DMS 273 (cell line): Measurements from ENCODE around the gene KRT77.
"Not testable (repeated sequence)": the region's sequence is repeated elsewhere in the genome, so short reads cannot be mapped to it uniquely, and the experiment has no call there.

ENCODE experiments used
- DNase-seq: peaks from one replicate; lab custom pipeline; 2025; ENCODE audit not compliant: unreplicated experiment; lab: John Stamatoyannopoulos, UW

Gene KRT77

DNA sequence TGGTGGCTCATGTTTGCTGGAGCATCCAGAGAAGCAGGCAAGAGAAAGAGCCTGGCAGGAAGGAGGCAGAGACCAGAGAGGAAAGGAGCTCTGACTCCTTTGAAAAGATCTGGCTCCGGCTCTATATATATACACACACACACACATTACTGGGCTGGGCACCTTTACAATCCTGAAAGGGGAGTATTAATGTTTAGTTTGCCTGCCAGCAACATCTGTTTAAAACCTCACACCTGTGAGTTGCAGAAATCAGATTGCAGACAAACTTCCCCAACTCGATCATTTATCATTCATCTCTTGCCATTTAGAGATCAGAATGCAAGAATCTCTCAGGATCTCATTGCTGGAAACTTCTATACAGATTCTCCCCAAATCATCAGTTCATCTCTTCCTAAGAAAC, at the start of gene KRT77:
Gene KRT77 (minus strand): TSS at position 101 of the 400 bp plus-strand sequence. CDS start 90 bp downstream, at position 11.
- no peak for DNase-seq

DNA sequence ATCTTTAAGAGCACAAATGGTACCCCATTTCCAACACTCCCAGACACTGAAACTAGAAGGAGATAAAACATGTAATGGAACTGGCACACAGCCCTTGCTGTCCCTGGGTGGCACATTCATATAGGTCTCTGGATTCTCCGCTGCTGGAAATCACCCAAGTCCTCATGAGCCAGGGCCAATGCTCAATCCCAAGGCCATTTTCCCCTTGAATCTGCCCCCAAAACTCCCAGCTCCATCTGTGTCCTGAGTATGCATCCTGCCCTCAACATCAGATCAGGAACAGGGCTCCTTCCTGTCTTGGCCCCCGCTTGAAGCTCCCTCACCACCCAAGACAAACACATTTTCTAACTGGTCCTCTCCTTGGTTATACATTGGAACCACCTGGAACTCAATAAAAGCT, 49.2 kb upstream of the KRT77 start:
- no peak for DNase-seq

DNA sequence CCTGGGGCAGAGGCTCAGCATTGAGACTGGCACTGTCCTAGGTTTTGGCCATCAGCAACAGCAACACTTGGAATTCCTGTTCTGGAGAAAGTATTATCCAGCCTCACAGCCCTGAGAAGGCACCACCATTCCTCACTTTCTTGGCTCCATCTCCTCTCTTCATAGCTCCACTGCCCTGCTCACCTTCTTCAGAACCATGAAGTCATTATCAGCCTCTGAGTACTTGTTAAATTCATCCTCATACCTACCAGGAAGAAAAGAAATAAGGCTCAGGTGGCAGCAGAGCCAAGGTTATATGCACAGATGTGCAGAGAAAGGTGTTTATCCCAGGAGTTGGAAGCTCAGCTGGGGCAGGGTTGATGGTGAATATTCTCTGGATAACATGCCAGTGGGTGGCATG, 48.5 kb upstream of the KRT77 start:
- no peak for DNase-seq

DNA sequence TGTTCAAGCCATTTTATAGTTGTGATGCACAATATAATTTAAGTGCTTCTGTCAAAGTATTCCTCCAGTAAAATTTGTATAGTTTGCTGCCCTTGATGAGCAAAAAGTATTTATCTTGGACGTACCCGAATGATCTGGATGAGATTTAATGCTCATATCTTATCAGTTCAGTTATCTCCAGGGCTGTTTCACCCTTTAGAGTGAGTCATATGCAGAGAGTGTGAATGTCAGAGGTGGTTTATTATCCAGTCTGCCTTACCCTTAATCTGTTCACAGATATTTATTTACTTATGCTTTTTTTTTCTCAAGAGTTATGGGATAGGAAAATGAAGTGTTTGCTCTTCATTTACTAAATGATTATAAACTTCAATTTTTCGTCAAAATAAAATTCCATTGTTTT, 47.2 kb upstream of the KRT77 start:
- not testable (repeated sequence) for DNase-seq

DNA sequence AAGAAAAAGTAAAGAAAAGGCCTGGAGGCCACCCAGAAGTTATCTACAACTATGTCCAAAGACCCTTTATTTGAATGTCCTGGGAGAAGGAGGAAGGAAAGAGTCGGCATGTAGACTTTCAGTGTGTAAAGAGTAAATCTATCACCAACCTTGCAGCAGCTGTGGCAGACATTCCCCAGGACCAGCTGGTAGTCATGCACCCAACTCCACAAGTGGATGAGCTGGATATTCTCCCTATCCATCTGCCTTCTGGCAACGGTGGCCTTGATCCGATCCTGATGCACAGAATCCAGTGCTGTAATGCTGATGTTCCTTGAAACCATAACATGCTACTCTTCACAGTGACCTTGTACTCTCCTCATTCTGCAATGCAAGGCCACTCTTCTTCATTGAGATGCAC, 46.5 kb upstream of the KRT77 start:
- no peak for DNase-seq

DNA sequence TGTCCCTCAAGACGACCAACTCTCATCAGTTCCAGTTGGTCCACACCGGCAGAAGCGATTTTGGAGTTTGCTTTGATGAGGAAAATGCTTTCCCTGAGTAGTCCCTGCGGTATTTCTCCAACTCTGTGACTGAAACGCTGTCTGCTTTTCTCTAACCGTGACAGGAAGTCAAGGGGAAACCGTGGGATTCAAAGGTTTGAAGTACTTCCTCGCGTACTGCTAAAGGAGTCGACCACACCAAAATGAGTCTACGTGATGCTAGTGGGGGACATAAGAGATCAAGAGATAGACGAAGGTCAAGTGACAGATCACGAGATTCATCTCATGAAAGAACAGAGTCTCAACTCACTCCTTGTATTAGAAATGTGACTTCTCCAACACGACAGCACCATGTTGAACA, 45.3 kb upstream of the KRT77 start:
- no peak for DNase-seq

DNA sequence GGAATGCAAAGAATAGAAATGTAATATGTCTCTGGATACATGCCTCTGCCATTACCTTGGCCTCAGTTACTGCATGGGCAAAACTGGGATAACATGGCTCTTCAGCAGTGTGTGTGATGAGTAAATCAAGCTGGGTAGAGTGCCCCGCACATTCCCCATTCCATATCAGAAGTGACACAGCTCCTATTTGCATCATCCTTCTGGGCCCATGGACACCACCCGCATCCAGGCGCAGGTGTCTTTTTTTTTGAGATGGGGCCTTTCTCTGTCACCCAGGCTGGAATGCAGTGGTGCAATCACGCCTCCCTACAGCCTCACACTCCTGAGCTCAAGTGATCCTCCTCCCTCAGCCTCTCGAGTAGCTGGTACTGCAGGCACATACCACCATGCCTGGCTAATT, 42.2 kb upstream of the KRT77 start:
- DNase-seq: no peak

DNA sequence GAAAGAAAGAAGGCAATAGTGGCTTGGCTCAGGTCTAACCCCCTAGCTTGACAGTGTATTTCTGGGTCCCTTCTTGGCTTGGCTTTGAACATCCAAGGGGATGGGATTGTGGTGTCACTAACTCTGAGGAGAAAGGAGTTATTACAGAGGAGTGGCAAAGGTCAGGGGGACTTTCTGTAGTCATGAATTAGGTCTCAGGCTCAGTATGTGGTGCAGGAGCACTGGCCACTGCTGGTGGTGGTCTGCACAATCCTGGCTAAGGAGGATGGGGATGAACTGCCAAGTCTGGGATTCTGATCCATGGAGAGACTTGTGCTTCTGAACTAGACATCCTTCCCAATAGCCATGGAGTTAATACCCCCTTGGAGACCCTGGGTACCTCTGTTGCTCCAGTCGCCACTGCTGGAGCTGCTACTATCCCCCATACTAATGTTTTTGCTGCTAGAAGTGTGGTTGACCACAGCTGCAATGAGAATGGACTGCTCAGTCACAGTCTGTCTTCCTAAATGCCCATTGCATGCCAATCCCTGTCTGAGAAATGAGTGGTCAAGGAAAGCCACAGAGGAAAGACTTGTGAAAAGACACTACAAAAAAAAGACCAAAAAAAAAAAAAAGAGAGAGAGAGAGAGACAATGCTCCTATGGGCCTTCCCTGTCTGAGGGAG, 41.3 kb upstream of the KRT77 start:
- no peak for DNase-seq

DNA sequence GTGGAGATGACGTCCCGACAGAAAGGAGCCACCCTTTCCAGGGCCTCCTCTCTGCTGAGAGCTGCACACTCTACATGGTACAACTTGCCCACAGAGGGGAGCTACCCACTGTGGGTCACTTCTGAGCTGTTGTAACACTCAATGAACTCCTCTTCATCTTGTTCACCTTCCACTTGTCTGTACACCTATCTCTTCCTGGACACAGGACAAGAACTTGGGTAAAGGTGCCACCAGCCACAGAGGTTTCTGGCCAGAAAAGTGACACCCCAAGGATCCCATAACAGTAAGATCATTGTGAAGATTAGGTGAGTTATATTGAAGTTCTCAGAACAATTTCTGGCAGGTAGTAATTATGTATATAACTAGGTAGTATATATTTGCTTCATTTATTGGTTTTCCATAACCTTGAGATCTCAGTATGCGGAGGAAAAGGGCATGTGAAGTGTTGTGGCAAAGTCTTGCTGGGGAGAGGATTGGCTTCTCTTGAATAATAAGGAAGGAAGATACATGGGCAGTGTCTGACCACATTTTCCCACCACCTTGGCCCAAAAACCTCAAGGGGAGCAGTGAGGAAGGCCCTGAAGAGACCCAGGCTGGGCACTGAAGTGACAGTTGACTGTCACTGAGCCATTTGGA, 39.6 kb upstream of the KRT77 start:
- no peak for DNase-seq

DNA sequence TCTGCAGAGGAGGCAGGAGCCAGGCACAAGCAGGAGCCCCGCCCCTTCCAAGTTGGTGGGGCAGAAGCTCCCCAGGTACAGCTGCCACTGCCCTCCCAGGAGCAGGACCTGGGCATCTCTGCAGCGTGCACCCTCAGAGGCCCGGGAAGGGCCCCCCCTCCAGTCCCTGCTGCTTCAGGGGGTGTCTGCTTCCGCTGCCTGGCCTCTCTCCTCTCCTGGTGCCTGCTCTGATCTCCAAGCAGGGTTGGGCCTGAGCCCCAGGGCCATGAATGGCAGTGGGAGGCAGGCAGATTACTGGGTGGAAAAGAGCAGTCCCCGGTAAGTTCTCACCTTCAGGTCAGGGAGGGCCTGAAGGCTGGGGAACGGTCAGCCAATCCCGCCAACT, 38.9 kb upstream of the KRT77 start:
- DNase-seq: no peak

DNA sequence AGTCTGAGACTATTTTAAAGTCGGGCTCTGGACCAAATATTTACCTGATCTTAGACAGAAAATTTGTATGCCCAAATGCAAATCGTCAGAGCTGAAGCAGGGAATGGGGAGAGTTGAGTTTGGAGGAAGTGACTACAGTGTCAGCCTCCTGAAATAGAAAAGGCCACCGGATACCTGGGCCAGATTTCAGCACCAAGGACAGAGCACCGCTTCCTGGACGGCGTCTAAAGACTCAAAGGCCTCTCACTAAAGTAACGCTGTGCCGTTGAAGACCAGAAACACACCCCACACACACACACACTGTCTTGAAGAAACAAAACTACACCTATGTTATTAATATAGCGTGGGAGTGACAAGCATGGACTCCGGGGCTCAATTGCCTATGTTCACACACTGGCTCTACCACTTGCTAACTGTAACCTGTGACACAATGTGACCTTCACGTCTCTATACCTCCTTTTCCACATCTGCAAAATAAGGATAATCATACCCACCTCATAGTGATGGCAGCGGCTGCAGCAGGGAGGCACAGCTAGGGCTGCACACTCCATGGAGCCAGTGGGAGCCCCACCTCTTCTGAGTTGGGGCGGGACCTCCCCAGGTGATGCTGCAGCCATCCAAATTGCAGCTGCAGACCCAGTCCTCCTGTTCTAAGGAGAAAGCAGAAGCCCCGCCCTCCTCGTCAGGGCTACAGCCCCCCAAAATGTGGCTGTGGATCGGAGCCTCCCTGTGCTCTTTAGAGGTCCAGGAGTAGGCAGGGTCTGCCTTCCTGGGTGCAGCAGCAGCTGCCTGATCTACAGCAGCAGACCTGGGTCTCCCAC, 38.3 kb upstream of the KRT77 start:
- peak; percentile 37 for DNase-seq

DNA sequence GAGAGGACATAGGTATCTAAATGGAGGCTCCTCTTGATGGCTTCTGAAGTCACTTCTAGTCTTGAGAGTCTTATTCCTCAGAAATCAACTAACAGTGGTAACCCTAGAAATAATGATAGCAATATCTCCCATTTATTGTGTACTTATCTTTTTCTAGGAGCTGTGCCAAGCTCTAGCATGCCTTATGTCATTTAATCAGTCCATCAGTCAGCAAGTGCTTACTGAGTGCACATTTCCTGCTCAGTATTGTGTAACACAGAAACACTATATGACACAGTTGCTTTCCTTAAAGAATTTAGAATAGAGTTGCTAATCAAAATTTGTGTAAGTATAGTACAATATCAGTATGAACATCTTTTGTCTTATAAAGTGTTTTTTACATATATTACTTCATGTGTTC, 37.3 kb upstream of the KRT77 start:
- DNase-seq: peak; percentile 68

DNA sequence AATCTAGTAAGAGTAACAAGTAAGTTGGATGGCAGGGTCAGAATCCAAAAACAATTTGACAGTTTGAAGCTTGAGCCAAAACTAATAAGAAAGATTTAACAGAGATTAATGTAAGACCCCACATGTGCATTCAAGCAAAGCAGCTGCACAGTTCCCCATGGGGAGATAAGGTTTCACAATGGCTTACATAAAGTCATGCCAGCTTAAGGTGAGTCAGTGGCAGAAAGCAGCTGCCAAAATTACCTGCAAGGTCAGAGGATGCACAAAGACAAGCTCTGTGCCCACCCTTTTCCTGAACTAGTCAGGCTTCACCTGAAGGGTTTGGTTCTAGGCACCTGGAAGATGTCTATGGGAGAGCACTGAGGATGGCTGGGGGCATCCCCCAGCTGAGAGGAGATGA, 36.6 kb upstream of the KRT77 start:
- peak; percentile 23 for DNase-seq

DNA sequence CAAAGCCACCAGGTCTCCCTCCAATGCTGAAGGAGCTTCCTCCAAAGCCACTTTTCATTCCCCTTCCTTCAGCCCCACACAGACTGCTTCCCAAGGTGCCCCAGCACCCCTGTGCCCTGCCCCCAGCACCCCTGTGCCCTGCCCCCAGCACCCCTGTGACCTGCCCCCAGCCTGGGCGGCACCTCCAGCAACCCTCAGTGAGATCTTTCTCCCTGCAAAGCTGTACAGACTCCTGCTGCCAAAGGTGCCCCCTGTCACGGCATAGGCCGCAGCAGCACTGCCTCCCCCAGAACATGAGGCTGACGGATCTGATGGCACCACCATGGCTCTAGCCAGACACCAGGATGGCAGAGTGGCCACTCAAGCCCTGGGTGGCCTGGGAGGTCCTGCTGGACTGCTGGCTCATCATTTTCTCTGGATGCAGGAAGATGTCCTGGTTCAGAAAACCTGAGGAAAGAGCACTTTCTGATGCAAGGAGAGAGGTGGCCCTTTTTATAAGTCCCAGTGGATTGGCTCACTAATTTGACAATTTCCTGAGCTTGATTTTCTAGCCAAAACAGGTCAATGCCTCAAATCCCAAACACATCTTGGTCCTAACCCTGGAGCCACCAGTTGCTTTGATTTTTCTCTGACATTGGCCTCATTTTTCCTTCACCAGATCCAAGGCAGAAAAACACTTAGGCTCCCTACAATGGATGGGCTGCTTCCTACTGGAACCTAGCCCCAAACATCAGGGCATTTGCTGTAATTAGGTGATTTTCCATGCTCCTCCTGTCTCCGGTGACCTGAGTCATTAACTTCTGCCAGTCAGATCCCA, 32.7 kb upstream of the KRT77 start:
- DNase-seq: no peak

DNA sequence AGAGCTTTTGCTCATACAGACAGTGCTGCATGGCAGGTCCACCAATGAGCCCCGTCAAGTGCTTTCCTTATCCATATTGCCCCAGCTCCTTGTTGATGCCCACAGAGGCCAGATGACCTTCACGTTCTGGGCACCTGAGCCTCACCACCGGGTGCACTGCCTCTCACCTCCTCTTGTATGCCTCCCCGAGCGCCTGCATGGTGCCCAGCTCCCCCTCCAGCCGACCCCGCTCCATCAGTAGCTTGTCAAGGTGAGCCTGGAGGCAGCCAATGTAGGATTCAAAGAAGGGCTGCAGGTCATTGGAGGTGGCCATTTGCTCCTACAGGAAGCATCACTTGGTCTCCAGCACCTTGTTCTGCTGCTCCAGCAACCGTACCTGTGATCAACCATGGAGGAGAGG, 31.8 kb upstream of the KRT77 start:
- no peak for DNase-seq

DNA sequence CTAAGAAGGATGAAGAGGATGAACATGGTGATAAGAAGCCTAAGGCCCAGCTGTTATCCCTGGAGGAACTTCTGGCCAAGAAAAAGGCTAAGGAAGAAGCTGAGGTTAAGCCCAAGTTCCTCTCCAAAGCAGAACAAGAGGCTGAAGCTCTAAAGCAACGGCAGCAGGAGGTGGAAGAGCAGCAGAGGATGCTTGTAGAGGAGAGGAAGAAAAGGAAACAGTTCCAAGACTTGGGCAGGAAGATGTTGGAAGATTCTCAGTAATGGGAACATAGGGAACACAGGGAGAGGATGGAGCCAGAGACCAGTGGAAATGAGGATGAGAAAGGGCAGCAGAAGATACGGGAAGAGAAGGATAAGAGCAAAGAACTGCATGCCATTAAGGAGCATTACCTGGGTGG, 27.5 kb upstream of the KRT77 start:
- no peak for DNase-seq

DNA sequence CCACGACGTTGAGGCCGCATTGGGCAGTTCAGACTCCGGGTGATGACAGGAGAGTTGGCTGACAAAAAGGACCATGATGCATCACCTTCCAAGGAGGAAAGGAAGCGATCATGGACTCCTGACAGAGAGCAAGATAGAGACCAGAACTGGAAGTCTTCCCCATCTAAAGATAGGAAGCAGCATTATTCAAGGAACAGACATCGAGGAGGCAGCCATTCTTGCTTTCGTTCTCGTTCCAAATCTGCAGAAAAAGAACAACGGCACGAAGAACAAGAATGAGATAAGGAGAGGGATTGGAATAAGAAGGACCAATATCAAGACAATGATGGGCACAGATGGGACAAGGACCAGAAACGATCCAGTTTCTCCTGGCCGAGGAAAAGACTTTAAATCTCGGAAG, 27.1 kb upstream of the KRT77 start:
- no peak for DNase-seq

DNA sequence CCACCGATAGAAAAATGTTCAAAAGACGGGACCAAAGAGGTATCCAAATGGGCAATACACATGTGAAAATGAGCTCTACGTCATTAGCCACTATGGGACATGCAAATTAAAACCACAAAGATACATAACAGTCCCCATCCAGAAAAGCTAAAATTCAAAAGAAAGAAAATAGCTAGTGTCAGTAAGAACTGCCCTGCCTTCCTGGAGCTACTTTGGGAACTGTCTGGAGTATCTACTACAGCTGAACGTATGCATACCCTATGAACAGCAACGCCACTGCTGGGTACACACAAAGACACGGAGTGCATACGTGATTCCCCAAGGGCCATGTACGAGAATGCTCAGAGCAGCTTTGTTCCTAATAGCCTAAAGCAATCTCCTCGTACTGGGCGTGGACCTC, 25.8 kb upstream of the KRT77 start:
- no peak for DNase-seq

DNA sequence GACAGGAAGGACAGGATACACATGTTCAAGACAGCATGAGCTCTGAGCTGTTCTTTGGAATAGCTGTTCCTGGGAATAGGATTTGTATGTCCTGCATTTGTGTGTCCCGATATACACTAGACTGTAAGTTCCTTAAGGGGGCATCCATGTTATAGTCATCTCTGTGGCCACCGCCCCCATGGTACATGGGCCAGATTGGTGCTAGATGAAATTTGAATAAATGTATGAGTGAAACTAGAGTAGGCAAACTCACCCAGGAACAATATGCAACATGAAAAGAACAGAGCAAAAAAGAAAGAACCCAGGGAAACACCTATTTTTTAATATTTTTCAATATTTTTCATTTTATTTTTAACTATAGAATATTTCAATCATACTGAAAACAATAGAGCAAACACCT, 25.1 kb upstream of the KRT77 start:
- DNase-seq: no peak

DNA sequence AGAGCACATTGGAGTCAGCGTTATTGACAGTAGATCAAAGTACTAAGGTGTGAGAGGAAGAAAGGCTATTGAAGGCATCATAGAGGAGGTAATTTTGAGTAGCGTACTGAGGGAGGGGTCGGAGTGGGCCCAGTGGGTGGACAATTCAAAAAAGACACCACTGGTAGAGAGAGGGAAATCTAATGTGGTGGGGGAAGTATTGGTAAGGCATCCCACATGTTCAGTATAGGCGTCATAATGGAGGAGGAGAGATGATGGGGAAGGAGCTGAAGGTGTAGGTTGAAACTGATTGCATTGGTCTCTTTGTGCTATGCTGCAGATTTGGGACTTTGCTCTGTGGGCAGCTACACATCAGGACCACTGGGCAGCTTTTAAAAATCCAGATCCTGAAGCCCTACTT, 23.7 kb upstream of the KRT77 start:
- DNase-seq: no peak

DNA sequence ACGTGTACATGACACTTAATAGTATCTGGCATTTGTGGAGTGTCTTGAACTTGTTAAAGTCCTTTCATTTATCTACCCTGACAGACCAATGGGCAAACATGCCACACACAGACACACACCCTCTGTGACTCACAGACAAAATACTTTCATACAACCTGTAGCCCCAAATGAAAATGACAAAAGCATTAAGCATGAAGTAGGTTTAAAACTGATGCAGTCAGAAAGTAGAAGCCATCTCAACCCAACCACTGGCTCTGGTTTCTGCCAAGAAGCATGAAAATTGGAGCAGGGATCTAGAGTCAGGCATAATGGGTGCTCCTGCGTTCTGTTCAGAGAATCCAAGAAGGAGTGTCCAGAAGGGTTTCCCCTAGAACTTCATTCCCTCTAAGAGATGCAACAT, 23.1 kb upstream of the KRT77 start:
- no peak for DNase-seq
